SK-N-MC (cell line): ENCODE data around the gene PDE4D.

Experiments
- EZH2 ChIP-seq: fragments of 200-600 bp; sonication (generic); IDR thresholded peaks from one replicate; pipeline ENCODE4 v1.6.1; 2017; ENCODE audit warnings: antibody characterized with exemption
- POLR2AphosphoS5 ChIP-seq: IDR thresholded peaks from 2 replicates; pipeline ENCODE4 v1.6.1; 2012; ENCODE audit warnings: mild to moderate bottlenecking, low read depth, low read length, borderline replicate concordance

- no peak for TF ChIP-seq EZH2
- no peak for TF ChIP-seq POLR2AphosphoS5
These were observed 591.8 kb downstream of the PDE4D start for GRCh38 chr5:59301727-59302126.
